GM12865 (cell line): Measurements from ENCODE around the gene COL23A1.

Source experiments
- DNase-seq: peaks from one replicate; pipeline ENCODE4 v3.0.0; 2010; ENCODE audit warnings: low read depth
- H3K4me3 ChIP-seq: 2 replicates; pipeline ENCODE4 v1.5.1; 2011; ENCODE audit warnings: mild to moderate bottlenecking, low read depth, low read length, control low read depth
- CTCF ChIP-seq: IDR thresholded peaks from 2 replicates; pipeline ENCODE4 v1.5.1; 2011; ENCODE audit warnings: low read length, control low read depth, low read depth, inconsistent platforms; ENCODE audit not compliant: insufficient read depth; ENCODE audit errors: missing control alignments

Gene COL23A1

DNA sequence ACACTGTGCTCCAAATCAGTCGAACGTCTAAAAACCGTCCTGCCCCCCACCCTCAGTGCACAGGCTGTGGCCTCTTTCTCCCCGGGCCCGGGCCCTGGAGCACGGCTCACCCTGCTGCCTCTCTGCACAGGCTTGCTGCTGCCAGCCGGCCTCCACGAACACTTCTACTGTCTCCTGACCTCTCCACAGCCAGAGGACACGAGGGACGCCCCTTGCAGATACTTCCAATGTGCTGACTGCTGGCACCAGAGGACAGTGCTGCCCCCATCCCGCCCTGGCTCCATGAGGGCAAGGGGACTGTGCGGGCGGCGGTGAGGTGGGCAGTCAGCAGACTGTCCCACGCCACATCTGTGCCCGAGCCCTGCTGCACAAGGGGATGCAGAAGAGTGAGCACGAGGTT, 174.8 kb downstream of the COL23A1 start:
- TF ChIP-seq CTCF = no peak
- DNase-seq = no peak

GRCh38 chr5:178413988-178414387, 176.2 kb downstream of the COL23A1 start:
- H3K4me3 ChIP-seq = no peak overlapping the region
- no peak for DNase-seq
- no peak for TF ChIP-seq CTCF

More for the DNA sequence above, 174.8 kb downstream of the COL23A1 start:
- H3K4me3 ChIP-seq = no peak overlapping the region

GRCh38 chr5:178411083-178411482, 179.1 kb downstream of the COL23A1 start:
- DNase-seq = no peak
- no peak for TF ChIP-seq CTCF
- no peak overlapping the region for H3K4me3 ChIP-seq

- no peak for DNase-seq
- no peak for TF ChIP-seq CTCF
- no peak overlapping the region for H3K4me3 ChIP-seq
These were observed 182.5 kb downstream of the COL23A1 start for GRCh38 chr5:178407646-178408045.

DNA sequence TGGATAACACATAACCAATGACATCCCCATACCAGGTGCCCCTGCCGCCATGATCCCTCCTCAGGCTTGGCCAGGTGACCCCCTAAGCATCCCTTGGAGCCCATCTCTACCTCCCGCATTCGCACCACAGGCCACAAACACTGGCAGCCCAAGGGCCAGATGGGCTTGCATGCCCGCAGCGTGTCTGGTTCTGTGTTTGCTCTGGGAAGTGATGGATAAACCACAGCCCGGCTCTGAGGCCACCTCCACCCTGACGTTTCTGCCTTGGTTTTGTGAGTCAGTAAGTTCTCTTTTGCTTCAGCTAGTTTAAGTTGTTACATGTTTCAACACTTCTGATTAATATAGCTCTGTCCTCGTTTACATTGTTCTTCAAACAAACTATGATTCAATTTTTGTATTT, 185.2 kb downstream of the COL23A1 start:
- no peak for TF ChIP-seq CTCF
- no peak overlapping the region for H3K4me3 ChIP-seq
- DNase-seq = no peak

DNA sequence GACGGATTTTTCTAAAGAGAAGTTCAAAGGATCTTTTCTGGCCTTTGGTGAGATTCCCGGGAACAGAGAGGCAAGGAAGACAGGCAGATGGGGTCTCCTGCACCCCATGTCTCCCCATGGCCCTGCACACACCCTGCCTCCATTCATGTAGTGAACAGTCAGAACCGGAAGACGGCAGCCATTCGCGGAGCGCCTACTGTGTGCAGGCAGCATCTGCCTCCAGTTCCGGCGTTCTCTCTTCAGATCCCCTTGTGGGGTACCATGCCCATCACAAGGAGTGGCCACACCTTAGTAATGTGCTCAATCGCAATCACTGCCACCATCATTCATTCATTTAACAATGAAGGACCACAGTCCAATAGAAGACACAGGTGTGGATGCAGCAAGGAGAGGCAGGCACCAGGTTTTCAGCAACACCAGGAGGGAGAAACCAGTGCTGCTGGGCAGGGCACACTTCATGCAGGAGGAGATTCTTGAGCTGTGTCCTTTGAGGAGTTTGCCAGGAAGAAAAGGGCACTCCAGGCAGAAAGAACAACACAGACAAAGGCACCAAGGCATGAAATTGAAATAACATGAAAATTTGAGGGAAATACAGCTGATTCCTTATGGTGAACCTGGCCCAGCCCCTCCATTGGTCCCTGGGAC, 186.1 kb downstream of the COL23A1 start:
- TF ChIP-seq CTCF = no peak
- DNase-seq = no peak
- no peak overlapping the region for H3K4me3 ChIP-seq

- TF ChIP-seq CTCF = no peak
- DNase-seq = no peak
- no peak overlapping the region for H3K4me3 ChIP-seq
These were observed 186.8 kb downstream of the COL23A1 start for GRCh38 chr5:178403351-178403750.
